Gastroesophageal sphincter (tissue), 4 donors: ENCODE results near the gene C5. TPM values are rescaled to one million over a fixed set of nuclear protein-coding genes. Genes with fewer than 3 reads are reported as not detected.

Experiments used
- ATAC-seq: fragments of 150-250 bp; one replicate; pipeline ENCODE4 v1.9.1; 2016; ENCODE audit warnings: mild to moderate bottlenecking, moderate library complexity
- H3K27ac ChIP-seq, 4 donors: fragments of 200-600 bp; sonication (generic) in 3 of 4; 1 replicate in 3 of 4; 2 replicates in 1 of 4; pipeline ENCODE4 v1.5.1; 2016 to 2019
- H3K27me3 ChIP-seq: fragments of 200-600 bp; sonication (generic); one replicate; pipeline ENCODE4 v1.5.1; 2019
- H3K36me3 ChIP-seq, 2 donors: fragments of 200-600 bp; sonication (generic); one replicate each; pipeline ENCODE4 v1.5.1; 2019; ENCODE audit warnings: control low read depth in 1 of 2
- H3K4me1 ChIP-seq, 3 donors: fragments of 200-600 bp; sonication (generic); 1 replicate in 2 of 3; 2 replicates in 1 of 3; pipeline ENCODE4 v1.5.1; 2016 to 2019; ENCODE audit warnings: control low read depth in 2 of 3
- H3K4me3 ChIP-seq, 2 donors: fragments of 200-600 bp; sonication (generic); one replicate each; pipeline ENCODE4 v1.5.1; 2019; ENCODE audit warnings: mild to moderate bottlenecking in 1 of 2, moderate library complexity in 1 of 2
- H3K9me3 ChIP-seq, 3 donors: fragments of 200-600 bp; sonication (generic); one replicate each; pipeline ENCODE4 v1.5.1; 2017 to 2019; ENCODE audit warnings: control low read depth in 2 of 3
- CTCF ChIP-seq, 4 experiments: fragments of 200-600 bp in 2 of 4; fragments of 450-650 bp in 2 of 4; sonication (generic) in 1 of 4; IDR thresholded peaks; one replicate each; pipeline ENCODE4 v1.5.1; 2017 to 2019; ENCODE audit warnings: antibody characterized with exemption in 4 of 4, mild to moderate bottlenecking in 2 of 4, moderate library complexity in 2 of 4
- EP300 ChIP-seq: sonication (generic); formaldehyde crosslinking; IDR thresholded peaks from one replicate; pipeline ENCODE4 v1.6.1; 2017; ENCODE audit warnings: antibody characterized with exemption, mild to moderate bottlenecking
- POLR2A ChIP-seq, 2 donors: fragments of 450-650 bp; IDR thresholded peaks; one replicate each; pipeline ENCODE4 v1.6.1; 2017; ENCODE audit warnings: antibody characterized with exemption in 2 of 2, mild to moderate bottlenecking in 2 of 2, moderate library complexity in 1 of 2
- POLR2AphosphoS5 ChIP-seq: sonication (generic); formaldehyde crosslinking; IDR thresholded peaks from one replicate; pipeline ENCODE4 v1.6.1; 2017; ENCODE audit warnings: antibody characterized with exemption
- WGBS, 2 donors: methylation state at CpG; one replicate each; pipeline ENCODE4 v1.1.5; 2018; ENCODE audit warnings: low coverage in 1 of 2; 5-methylcytosine and 5-hydroxymethylcytosine counted together
- total RNA-seq, 4 donors: library from RNA; depleted of rRNA; stranded (reverse); fragments of >200 nt; gene quantifications; one replicate each; pipeline ENCODE4 v1.1.0, GENCODE V29; 2016

The C5 gene
- total RNA-seq, 4 donors from 2014 or later = 2.7 to 8.9 (median 6.3) TPM

GRCh38 chr9:120911295-120911837 is 138.7 kb downstream of the C5 start:
- no peak for ATAC-seq
- peaks cover 0 to 26% (median 0%) of the 10 kb centered on the region in 3 donors for H3K4me1 ChIP-seq
- WGBS, 2 donors = 100% methylated on average over 1 to 2 of the region's 9 CpGs
- no peak overlapping the region for H3K4me3 ChIP-seq
- no peak for TF ChIP-seq EP300
- no peak for TF ChIP-seq CTCF (IDR thresholded peaks at IDR 0.05)
- no peak for TF ChIP-seq POLR2A (IDR thresholded peaks at IDR 0.05)
- TF ChIP-seq POLR2AphosphoS5 = no peak
- H3K27ac ChIP-seq = no peak overlapping the region
- peaks cover 0 to 60% of the 10 kb centered on the region in 2 donors for H3K36me3 ChIP-seq
- no peaks in the 10 kb centered on the region for H3K27me3 ChIP-seq
- H3K9me3 ChIP-seq = no peaks in the 10 kb centered on the region

GRCh38 chr9:120910643-120911042 is 139.4 kb downstream of the C5 start:
- Histone ChIP-seq H3K36me3 (peaks cover 0 to 60% of the 10 kb centered on the region in 2 donors), H3K4me1 (peaks cover 0 to 19% (median 0%) of the 10 kb centered on the region in 3 donors), H3K4me3 (no peak overlapping the region), H3K27me3 (no peaks in the 10 kb centered on the region), H3K27ac (no peak overlapping the region), H3K9me3 (no peaks in the 10 kb centered on the region)
- WGBS, 2 donors = 81 to 100% methylated on average over 2 to 3 of the region's 3 CpGs
- TF ChIP-seq CTCF (IDR thresholded peaks at IDR 0.05) = no peak
- no peak for TF ChIP-seq POLR2AphosphoS5
- no peak for TF ChIP-seq POLR2A (IDR thresholded peaks at IDR 0.05)
- no peak for TF ChIP-seq EP300
- no peak for ATAC-seq

- Histone ChIP-seq H3K27me3 (no peaks in the 10 kb centered on the region), H3K4me1 (peaks cover 0 to 12% (median 0%) of the 10 kb centered on the region in 3 donors), H3K27ac (no peak overlapping the region), H3K9me3 (no peaks in the 10 kb centered on the region), H3K4me3 (no peak overlapping the region), H3K36me3 (peaks cover 0 to 64% of the 10 kb centered on the region in 2 donors)
- WGBS, 2 donors = 58 to 80% methylated on average over 2 of the region's 5 CpGs
- TF ChIP-seq POLR2A (IDR thresholded peaks at IDR 0.05) (no peak), EP300 (no peak), POLR2AphosphoS5 (no peak), CTCF (IDR thresholded peaks at IDR 0.05) (no peak)
- no peak for ATAC-seq
Observed at GRCh38 chr9:120909904-120910303, 140.2 kb downstream of the C5 start.

GRCh38 chr9:120905315-120906164 is 144.5 kb downstream of the C5 start:
- peaks cover 0 to 44% of the 10 kb centered on the region in 2 donors for H3K36me3 ChIP-seq
- no peak for TF ChIP-seq EP300
- no peak for TF ChIP-seq POLR2A (IDR thresholded peaks at IDR 0.05)
- no peak for TF ChIP-seq CTCF (IDR thresholded peaks at IDR 0.05)
- no peak for TF ChIP-seq POLR2AphosphoS5
- H3K4me3 ChIP-seq = no peak overlapping the region
- no peaks in the 10 kb centered on the region for H3K4me1 ChIP-seq
- ATAC-seq = no peak
- no peaks in the 10 kb centered on the region for H3K27me3 ChIP-seq
- no peaks in the 10 kb centered on the region for H3K9me3 ChIP-seq
- WGBS, 2 donors = 80% methylated on average over 5 of the region's 11 CpGs; no CpG with 5 or more reads in 1 of the 2 donors
- no peak overlapping the region for H3K27ac ChIP-seq

- Histone ChIP-seq H3K9me3 (no peaks in the 10 kb centered on the region), H3K27ac (no peak overlapping the region), H3K4me3 (no peak overlapping the region), H3K4me1 (no peaks in the 10 kb centered on the region), H3K36me3 (peaks cover 0 to 38% of the 10 kb centered on the region in 2 donors), H3K27me3 (no peaks in the 10 kb centered on the region)
- no CpG with 5 or more reads among the region's 11 CpGs for WGBS, 2 donors
- TF ChIP-seq CTCF (IDR thresholded peaks at IDR 0.05) = no peak
- no peak for TF ChIP-seq POLR2AphosphoS5
- no peak for TF ChIP-seq EP300
- TF ChIP-seq POLR2A (IDR thresholded peaks at IDR 0.05) = no peak
- no peak for ATAC-seq
Observed at GRCh38 chr9:120904978-120905301, 145.1 kb downstream of the C5 start.
